Occipital lobe (tissue), 2 donors: ENCODE results near the gene DNAI1. TPM values are rescaled to one million over a fixed set of nuclear protein-coding genes. Genes with fewer than 3 reads are reported as not detected.
A peak's percentile ranks its signal among the peaks of the same experiment; 100 is the strongest.

Experiments
- DNase-seq: peaks from one replicate; lab custom pipeline; 2025; lab: John Stamatoyannopoulos, UW
- total RNA-seq: library from RNA; depleted of rRNA; stranded (reverse); fragments of >200 nt; gene quantifications from one replicate; pipeline ENCODE4 v1.2.3, GENCODE V29; 2014

DNAI1 gene
- total RNA-seq, 1 donor from 2014 or later: 0.78 TPM

GRCh38 chr9:34541540-34541939 lies 82.9 kb downstream of the DNAI1 start:
- no peak for DNase-seq

DNA sequence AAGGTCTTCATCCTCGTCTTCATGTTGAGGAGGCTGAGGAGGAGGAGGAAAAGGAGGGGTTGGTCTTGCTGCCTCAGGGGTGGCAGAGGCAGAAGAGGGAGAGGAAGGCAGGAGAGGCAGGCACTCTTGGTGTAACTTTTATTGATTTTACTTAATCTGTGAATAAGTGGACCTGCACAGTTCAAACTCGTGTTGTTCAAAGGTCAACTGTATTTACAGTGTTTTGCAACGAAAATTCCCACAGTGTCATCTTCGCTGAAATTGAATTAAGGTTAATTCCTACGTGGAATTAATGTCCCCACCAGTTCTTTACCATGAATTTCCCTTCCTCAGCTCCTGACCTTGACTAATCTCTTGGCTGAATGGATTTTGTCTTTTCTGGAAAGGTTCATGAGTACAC lies 85.4 kb downstream of the DNAI1 start:
- no peak for DNase-seq

- DNase-seq: no peak
These were observed 86.9 kb downstream of the DNAI1 start for GRCh38 chr9:34545497-34545896.

DNA sequence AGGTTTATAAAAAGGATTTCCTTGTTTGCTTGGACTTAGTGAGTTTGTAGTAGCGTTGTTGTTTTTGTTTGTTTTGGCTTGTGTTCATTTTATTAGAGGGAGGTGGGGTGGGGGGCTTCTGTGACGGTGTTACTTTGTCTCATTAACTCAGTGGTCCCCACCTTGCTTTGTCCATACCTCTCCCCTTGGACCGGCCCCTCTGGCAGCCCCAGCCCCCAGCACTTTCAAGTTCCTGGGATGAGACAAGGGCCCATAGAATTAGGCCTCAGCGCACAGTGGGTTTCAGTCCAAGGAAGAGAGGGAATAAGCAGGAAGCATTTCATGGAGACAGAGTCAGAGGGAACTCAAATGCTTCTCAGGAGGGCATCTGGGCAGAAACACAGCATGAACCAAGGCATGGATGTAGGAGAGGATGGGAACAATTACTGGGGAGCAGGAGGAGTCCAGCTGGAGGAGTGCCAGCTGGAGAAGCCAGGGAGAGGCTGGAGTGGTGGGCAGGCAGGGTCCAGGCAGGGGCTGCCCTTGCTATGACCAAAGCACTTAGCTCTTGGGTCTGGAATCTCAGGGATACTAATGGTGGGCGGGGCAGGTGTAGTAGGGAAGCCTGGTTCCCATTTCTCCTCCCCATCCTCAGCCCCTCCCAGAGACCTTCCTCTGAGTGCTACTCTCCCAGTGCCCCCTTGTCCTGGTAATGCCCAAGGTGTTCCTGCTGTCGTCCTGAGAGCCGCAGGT lies 87.7 kb downstream of the DNAI1 start:
- DNase-seq: no peak

GRCh38 chr9:34546834-34547827 lies 88.5 kb downstream of the DNAI1 start:
- peak; percentile 36 for DNase-seq

DNA sequence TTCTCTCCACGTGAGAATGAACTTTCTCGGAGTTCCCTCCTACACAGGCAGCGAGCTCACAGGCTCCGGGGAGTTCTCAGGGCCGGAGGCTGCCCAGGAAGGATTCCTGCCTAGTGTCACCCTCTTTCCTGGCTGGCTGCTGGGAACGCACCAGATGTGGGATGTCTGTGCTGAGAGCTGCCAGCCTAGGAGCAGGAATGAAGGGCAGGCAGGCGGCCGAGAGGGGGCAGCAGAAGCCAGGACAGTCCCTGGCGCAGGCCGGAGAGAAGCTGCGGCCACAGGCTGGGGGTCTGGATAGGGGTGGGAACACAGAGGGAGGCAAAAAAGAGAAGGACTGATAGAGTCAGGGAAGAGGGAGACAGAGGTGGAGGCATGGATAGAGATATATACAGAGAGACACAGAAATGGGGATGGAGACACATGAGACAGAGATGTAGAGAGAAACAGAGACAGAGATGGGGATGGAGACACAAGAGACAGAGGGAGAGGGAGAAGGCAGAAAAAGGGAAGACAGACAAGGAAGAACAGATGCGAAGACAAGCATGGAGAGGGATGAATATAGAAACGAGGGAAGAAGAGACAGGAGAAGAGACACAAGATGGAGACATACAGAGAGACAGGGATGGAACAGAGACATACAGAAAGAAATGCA lies 89.5 kb downstream of the DNAI1 start:
- DNase-seq: peak; percentile 71

GRCh38 chr9:34549407-34549732 lies 90.8 kb downstream of the DNAI1 start:
- DNase-seq: no peak

DNA sequence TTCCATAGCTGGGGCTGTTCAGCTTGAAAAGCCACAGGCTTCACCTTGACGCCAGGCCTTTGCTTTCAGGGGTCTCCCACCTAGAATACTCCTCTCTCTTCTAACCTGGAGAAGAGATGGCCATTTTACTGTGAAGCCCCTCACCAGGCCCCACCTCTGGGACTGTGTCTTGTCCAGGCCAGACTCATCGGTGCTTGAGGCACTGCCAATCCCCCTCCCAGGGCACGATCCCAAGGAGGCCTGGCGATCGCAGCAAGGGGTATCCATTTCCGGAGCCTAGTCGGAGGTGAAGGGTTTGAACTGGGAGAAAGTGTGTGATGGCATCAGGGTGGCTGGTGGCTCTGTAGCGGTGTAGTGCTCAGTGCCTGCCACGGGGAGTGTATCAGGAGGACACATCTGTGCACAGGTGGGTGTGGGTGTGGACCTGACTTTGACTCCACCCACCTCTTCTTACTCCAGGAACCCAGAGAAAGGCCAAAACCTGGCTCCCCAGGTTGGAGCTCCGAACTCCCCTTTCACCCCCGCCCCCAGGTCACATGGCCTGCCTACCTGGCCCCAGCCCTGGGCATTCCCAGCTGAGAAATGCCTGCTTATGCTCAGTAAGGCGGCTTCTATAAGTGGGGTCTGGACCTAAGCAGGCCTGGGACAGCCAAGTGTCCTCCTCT lies 91.5 kb downstream of the DNAI1 start:
- no peak for DNase-seq

DNA sequence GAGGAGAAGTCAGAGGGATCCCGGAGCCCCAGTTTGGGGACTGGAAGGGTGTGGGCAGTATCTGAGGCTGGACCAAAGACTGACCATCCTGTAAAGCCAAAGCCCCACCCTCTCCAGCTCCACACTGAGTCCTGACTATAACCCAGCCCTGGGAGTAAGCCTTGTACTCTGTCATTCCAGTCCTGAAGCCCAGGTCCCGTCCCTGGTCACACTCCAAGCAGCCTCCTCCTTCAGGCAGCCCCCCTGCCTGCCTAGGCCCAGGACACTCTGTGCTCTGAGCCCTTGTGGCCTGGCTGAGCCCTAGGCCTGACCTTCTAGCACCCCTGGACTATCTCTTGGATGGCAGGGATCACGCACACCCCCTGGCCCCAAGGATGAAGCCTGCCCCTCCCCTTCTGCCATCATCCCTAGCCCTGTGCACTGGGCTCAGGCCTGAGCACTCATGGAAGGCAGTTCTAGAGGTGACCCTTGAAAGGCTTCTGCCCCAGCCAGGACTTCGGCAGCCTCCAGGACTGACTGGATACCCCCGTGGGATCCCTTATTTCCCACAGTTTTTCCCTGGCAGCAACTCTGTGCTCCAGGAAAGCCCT lies 92.2 kb downstream of the DNAI1 start:
- DNase-seq: no peak

GRCh38 chr9:34551751-34552605 lies 93.4 kb downstream of the DNAI1 start:
- DNase-seq: no peak

- no peak for DNase-seq
These were observed 94.0 kb downstream of the DNAI1 start for GRCh38 chr9:34552606-34552981.

- no peak for DNase-seq
These were observed 94.4 kb downstream of the DNAI1 start for GRCh38 chr9:34552986-34553385.

GRCh38 chr9:34553511-34554021 lies 95.0 kb downstream of the DNAI1 start:
- no peak for DNase-seq

DNA sequence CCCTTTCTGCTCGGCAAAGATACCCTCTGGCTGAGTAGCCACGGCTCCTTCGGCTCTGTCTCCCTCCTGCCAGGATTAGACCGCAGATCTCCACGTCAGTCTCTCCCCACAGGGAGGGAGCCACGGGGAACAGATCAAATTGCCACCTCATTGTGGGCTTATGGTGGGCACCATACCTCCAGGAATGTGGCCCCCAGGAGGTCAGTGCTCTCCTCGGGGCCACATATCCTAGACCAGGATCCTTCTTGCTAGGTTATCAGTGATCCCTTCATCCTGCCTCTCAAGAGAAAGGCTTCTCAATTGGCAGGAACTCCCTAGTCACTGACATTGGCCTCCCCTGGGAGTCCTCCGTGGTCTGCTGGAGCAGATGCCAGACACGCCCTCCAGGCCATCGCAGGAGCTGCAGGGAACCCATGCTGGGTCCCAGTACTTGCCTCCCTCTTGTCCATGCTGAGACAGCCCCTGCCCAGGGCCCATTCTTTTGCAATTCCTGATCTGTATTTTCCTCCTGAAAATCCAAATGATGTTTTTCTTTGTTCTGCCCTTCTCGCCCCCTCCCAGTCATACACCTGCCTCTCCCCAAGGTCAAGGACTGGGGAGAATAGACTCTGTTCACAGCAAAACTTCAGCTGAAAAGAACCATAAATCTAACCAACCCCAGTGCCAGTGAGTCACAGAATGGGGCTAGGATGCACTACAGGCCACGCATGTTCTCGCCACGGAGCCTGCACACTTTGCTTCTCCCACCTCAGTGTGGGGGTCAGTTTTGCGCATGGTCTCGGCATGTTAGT lies 95.8 kb downstream of the DNAI1 start:
- no peak for DNase-seq

GRCh38 chr9:34555002-34555348 lies 96.4 kb downstream of the DNAI1 start:
- no peak for DNase-seq

- no peak for DNase-seq
These were observed 96.9 kb downstream of the DNAI1 start for GRCh38 chr9:34555500-34555899.

DNA sequence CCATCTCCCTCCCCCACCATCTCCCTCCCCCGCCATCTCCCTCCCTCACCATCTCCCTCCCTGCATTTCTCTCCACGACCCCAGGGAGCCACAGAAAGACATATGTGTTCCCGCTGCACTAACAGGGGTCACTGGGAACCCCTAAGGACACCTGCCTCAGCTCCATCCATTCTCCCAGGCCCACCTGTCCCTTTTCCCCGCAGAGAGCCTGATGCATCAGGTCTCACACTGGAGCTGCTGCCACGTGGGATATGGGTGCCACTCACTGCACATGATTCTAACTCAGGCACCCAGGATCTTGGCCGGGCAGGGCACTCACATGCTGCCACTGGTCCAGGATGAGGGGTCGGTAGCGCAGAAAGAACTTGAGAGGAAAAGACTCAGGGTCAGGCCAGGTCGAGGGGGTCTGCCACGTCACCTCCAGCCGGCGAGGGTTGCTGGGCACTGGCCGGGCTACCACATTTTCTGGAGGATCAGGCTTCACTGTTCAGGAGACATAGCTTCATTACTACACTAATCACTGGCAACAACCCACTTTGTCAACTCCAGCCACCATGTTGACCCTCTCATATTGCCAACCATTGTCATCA lies 97.4 kb downstream of the DNAI1 start:
- DNase-seq: no peak

DNA sequence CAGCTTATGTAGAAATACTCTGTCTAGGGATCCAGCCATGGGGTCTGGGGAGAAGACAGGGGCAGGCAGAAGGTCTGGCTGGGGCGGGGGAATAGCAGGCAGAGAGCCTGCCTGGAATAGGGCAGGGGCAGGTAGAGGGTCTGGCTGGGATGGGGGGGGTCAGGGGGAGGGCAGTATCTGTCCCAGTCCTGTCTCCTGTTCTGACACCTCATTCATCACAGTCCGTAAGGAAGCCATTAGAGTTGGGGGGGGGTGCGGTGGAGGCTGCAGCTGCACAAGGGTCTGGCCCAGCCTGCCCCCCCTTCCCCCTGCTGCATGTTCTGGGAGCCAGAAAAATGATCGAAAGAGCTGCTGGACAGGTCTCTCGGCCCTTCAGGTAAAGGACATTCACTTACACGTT lies 98.3 kb downstream of the DNAI1 start:
- DNase-seq: no peak
